ENCODE measurements around the gene TMX3.

DNA sequence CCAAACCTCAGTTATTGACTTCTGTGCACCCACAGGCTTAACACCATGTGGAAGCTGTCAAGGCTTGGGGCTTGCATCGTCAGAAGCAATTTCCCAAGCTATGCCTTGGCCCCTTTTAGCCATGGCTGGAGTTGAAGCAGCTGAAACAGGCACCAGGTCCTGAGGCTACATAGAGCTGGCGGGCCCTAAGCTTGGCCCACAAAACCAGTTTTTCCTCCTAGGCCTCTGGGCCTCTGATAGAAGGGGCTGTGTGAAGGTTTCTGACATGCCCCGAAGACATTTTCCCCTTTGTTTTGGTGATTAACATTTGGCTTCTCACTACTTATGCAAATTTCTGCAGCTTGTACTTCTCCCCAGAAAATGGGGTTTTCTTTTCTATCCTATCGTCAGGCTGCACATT lies 9.1 kb upstream of the TMX3 start:
- no peak for TF ChIP-seq CTCF (IDR thresholded peaks at IDR 0.05)
- TF ChIP-seq POLR2A (IDR thresholded peaks at IDR 0.05): no peak

All from testis (tissue), 2 donors.